Duodenal mucosa (tissue), 2 donors: Measurements from ENCODE around the gene BMPR1A.
"Not testable (repeated sequence)": the region's sequence is repeated elsewhere in the genome, so short reads cannot be mapped to it uniquely, and the experiment has no call there.

Experiments
- H3K27ac ChIP-seq: one replicate; pipeline ENCODE4 v1.7.0; 2013; ENCODE audit warnings: low read depth, low read length
- H3K27me3 ChIP-seq, 2 donors: one replicate each; pipeline ENCODE4 v1.7.0; 2013; ENCODE audit warnings: low read length in 2 of 2, control low read depth in 1 of 2; ENCODE audit not compliant: insufficient read depth in 2 of 2, control insufficient read depth in 1 of 2
- H3K36me3 ChIP-seq, 2 donors: one replicate each; pipeline ENCODE4 v1.7.0; 2013; ENCODE audit warnings: low read length in 2 of 2, control low read depth in 1 of 2; ENCODE audit not compliant: insufficient read depth in 2 of 2, control insufficient read depth in 1 of 2
- H3K4me1 ChIP-seq, 2 donors: one replicate each; pipeline ENCODE4 v1.7.0; 2013; ENCODE audit warnings: low read length in 2 of 2, control low read depth in 1 of 2; ENCODE audit not compliant: insufficient read depth in 2 of 2, control insufficient read depth in 1 of 2
- H3K4me3 ChIP-seq, 2 donors: one replicate each; pipeline ENCODE4 v1.7.0; 2013; ENCODE audit warnings: low read length in 2 of 2, low read depth in 1 of 2
- H3K9ac ChIP-seq, 2 donors: one replicate each; pipeline ENCODE4 v1.7.0; 2013; ENCODE audit warnings: low read length in 2 of 2, low read depth in 1 of 2
- H3K9me3 ChIP-seq, 2 donors: one replicate each; pipeline ENCODE4 v1.7.0; 2013; ENCODE audit warnings: low read length in 2 of 2, control low read depth in 1 of 2; ENCODE audit not compliant: control insufficient read depth in 1 of 2

The BMPR1A gene

GRCh38 chr10:86942441-86943315 is 186.3 kb downstream of the BMPR1A start:
- Histone ChIP-seq H3K4me3 (peak overlapping the region in 1 of 2 donors; percentile 40), H3K9me3 (no peaks in the 10 kb centered on the region), H3K27me3 (peaks cover 3 to 8% of the 10 kb centered on the region in 2 donors), H3K27ac (no peak overlapping the region), H3K36me3 (no peaks in the 10 kb centered on the region), H3K4me1 (peaks cover 0 to 21% of the 10 kb centered on the region in 2 donors), H3K9ac (peak overlapping the region in 1 of 2 donors; percentile 32)

- Histone ChIP-seq H3K4me3 (no peak overlapping the region), H3K27me3 (peaks cover 3 to 8% of the 10 kb centered on the region in 2 donors), H3K36me3 (no peaks in the 10 kb centered on the region), H3K9me3 (no peaks in the 10 kb centered on the region), H3K4me1 (peaks cover 0 to 21% of the 10 kb centered on the region in 2 donors), H3K27ac (no peak overlapping the region), H3K9ac (no peak overlapping the region)
Observed at GRCh38 chr10:86943316-86944030, 187.1 kb downstream of the BMPR1A start.

GRCh38 chr10:86944031-86944419 is 187.6 kb downstream of the BMPR1A start:
- H3K27ac ChIP-seq: no peak overlapping the region
- no peaks in the 10 kb centered on the region for H3K36me3 ChIP-seq
- H3K27me3 ChIP-seq: peaks cover 3 to 8% of the 10 kb centered on the region in 2 donors
- no peak overlapping the region for H3K9ac ChIP-seq
- peaks cover 0 to 21% of the 10 kb centered on the region in 2 donors for H3K4me1 ChIP-seq
- no peak overlapping the region for H3K4me3 ChIP-seq
- H3K9me3 ChIP-seq: no peaks in the 10 kb centered on the region

GRCh38 chr10:86944471-86944870 is 188.1 kb downstream of the BMPR1A start:
- H3K27ac ChIP-seq: no peak overlapping the region
- no peak overlapping the region for H3K9ac ChIP-seq
- peaks cover 3 to 8% of the 10 kb centered on the region in 2 donors for H3K27me3 ChIP-seq
- H3K4me1 ChIP-seq: peaks cover 0 to 20% of the 10 kb centered on the region in 2 donors
- no peaks in the 10 kb centered on the region for H3K36me3 ChIP-seq
- H3K9me3 ChIP-seq: no peaks in the 10 kb centered on the region
- H3K4me3 ChIP-seq: no peak overlapping the region

- Histone ChIP-seq H3K9ac (no peak overlapping the region), H3K9me3 (no peaks in the 10 kb centered on the region), H3K27me3 (peaks cover 3 to 8% of the 10 kb centered on the region in 2 donors), H3K27ac (no peak overlapping the region), H3K36me3 (no peaks in the 10 kb centered on the region), H3K4me1 (peaks cover 0 to 17% of the 10 kb centered on the region in 2 donors), H3K4me3 (no peak overlapping the region)
Observed at GRCh38 chr10:86944907-86945306, 188.5 kb downstream of the BMPR1A start.

GRCh38 chr10:86945361-86946212 is 189.2 kb downstream of the BMPR1A start:
- Histone ChIP-seq H3K27me3 (peaks cover 3 to 8% of the 10 kb centered on the region in 2 donors), H3K9ac (no peak overlapping the region), H3K4me1 (peaks cover 0 to 15% of the 10 kb centered on the region in 2 donors), H3K4me3 (no peak overlapping the region), H3K27ac (no peak overlapping the region), H3K36me3 (no peaks in the 10 kb centered on the region), H3K9me3 (no peaks in the 10 kb centered on the region)

GRCh38 chr10:86946213-86947155 is 190.1 kb downstream of the BMPR1A start:
- H3K27ac ChIP-seq: no peak overlapping the region
- H3K27me3 ChIP-seq: peaks cover 3 to 8% of the 10 kb centered on the region in 2 donors
- H3K4me3 ChIP-seq: no peak overlapping the region
- H3K36me3 ChIP-seq: no peaks in the 10 kb centered on the region
- no peak overlapping the region for H3K9ac ChIP-seq
- peaks cover 0 to 13% of the 10 kb centered on the region in 2 donors for H3K4me1 ChIP-seq
- no peaks in the 10 kb centered on the region for H3K9me3 ChIP-seq

- not testable (repeated sequence) for H3K4me1 ChIP-seq, H3K27me3 ChIP-seq
Observed at GRCh38 chr10:86947806-86948205, 191.4 kb downstream of the BMPR1A start.

GRCh38 chr10:86950349-86950748 is 193.9 kb downstream of the BMPR1A start:
- no peaks in the 10 kb centered on the region for H3K9me3 ChIP-seq
- peaks cover 0 to 6% of the 10 kb centered on the region in 2 donors for H3K4me1 ChIP-seq
- peaks cover 3 to 8% of the 10 kb centered on the region in 2 donors for H3K27me3 ChIP-seq
- H3K27ac ChIP-seq: no peak overlapping the region
- H3K4me3 ChIP-seq: no peak overlapping the region
- no peak overlapping the region for H3K9ac ChIP-seq
- H3K36me3 ChIP-seq: no peaks in the 10 kb centered on the region

More at GRCh38 chr10:86947806-86948205, 191.4 kb downstream of the BMPR1A start:
- H3K9me3 ChIP-seq, H3K9ac ChIP-seq, H3K36me3 ChIP-seq, H3K4me3 ChIP-seq, H3K27ac ChIP-seq: not testable (repeated sequence)
